Osteoblast (primary cell): ENCODE measurements around the gene AAK1. TPM values are rescaled to one million over a fixed set of nuclear protein-coding genes. Genes with fewer than 3 reads are reported as not detected.

ENCODE experiments used
- DNase-seq: peaks from one replicate; pipeline ENCODE4 v3.0.0; 2011; ENCODE audit warnings: low spot score, mixed read lengths; ENCODE audit not compliant: insufficient read length; ENCODE audit errors: missing footprints
- H2AFZ ChIP-seq: 2 replicates; pipeline ENCODE4 v1.6.0; 2011; ENCODE audit warnings: mild to moderate bottlenecking, low read length
- H3K27ac ChIP-seq: 2 replicates; pipeline ENCODE4 v1.5.1; 2011; ENCODE audit warnings: mild to moderate bottlenecking, low read depth, low read length, moderate library complexity
- H3K27me3 ChIP-seq: 2 replicates; pipeline ENCODE4 v1.6.0; 2012; ENCODE audit warnings: mild to moderate bottlenecking, control low read depth, inconsistent platforms, low read length, moderate library complexity; ENCODE audit not compliant: insufficient read depth
- H3K36me3 ChIP-seq: 2 replicates; pipeline ENCODE4 v1.5.1; 2011; ENCODE audit warnings: mild to moderate bottlenecking, low read length, control low read depth, moderate library complexity; ENCODE audit not compliant: insufficient read depth
- H3K4me1 ChIP-seq: 2 replicates; pipeline ENCODE4 v1.5.1; 2011; ENCODE audit warnings: mild to moderate bottlenecking, low read length, control low read depth, moderate library complexity; ENCODE audit not compliant: insufficient read depth
- H3K4me2 ChIP-seq: 2 replicates; pipeline ENCODE4 v1.6.0; 2011; ENCODE audit warnings: mild to moderate bottlenecking, low read length; ENCODE audit not compliant: insufficient read depth
- H3K4me3 ChIP-seq: fragments of 200-600 bp; sonication (generic); 3 replicates; pipeline ENCODE4 v1.5.1; 2012; ENCODE audit warnings: mild to moderate bottlenecking, low read length, inconsistent platforms; ENCODE audit not compliant: insufficient read depth
- H3K79me2 ChIP-seq: 2 replicates; pipeline ENCODE4 v1.6.0; 2012; ENCODE audit warnings: mild to moderate bottlenecking, low read length, control low read depth, inconsistent platforms; ENCODE audit not compliant: insufficient read depth
- H3K9me3 ChIP-seq: 2 replicates; pipeline ENCODE4 v1.5.1; 2011; ENCODE audit warnings: low read depth, low read length, control low read depth
- H4K20me1 ChIP-seq: 2 replicates; pipeline ENCODE4 v1.6.0; 2012; ENCODE audit warnings: mild to moderate bottlenecking, low read length, control low read depth; ENCODE audit not compliant: insufficient read depth
- CTCF ChIP-seq: IDR thresholded peaks from 2 replicates; pipeline ENCODE4 v1.5.1; 2011; ENCODE audit warnings: mild to moderate bottlenecking, low read depth, low read length, moderate library complexity; ENCODE audit errors: extremely low read depth
- total RNA-seq: library from RNA; depleted of rRNA; stranded (reverse); fragments of >200 nt; gene quantifications from 2 replicates; pipeline ENCODE4 v1.2.3, GENCODE V29; 2012

The AAK1 gene
- total RNA-seq, 1 donor, result 61.9 TPM

GRCh38 chr2:69642709-69643601, 584 bp downstream of the AAK1 start:
- peaks cover 54% of the 10 kb centered on the region for H3K79me2 ChIP-seq
- TF ChIP-seq CTCF, result no peak
- peak overlapping the region; percentile 95 for H3K27ac ChIP-seq
- peak; percentile 90 for DNase-seq
- H3K36me3 ChIP-seq, result peaks cover 7% of the 10 kb centered on the region
- peaks cover 41% of the 10 kb centered on the region for H3K4me1 ChIP-seq
- peaks cover 43% of the 10 kb centered on the region for H4K20me1 ChIP-seq
- peak overlapping the region; percentile 85 for H2AFZ ChIP-seq
- H3K4me3 ChIP-seq, result peak overlapping the region; percentile 95
- no peaks in the 10 kb centered on the region for H3K9me3 ChIP-seq
- H3K4me2 ChIP-seq, result peak overlapping the region; percentile 94
- no peaks in the 10 kb centered on the region for H3K27me3 ChIP-seq

GRCh38 chr2:69641887-69642708, 1.4 kb downstream of the AAK1 start:
- Histone ChIP-seq H3K4me1 (peaks cover 41% of the 10 kb centered on the region), H3K27me3 (no peaks in the 10 kb centered on the region)
- DNase-seq, result peak; percentile 59

GRCh38 chr2:69641471-69641870, 2.1 kb downstream of the AAK1 start:
- peaks cover 11% of the 10 kb centered on the region for H3K36me3 ChIP-seq

More at GRCh38 chr2:69641887-69642708, 1.4 kb downstream of the AAK1 start:
- peaks cover 63% of the 10 kb centered on the region for H3K79me2 ChIP-seq
- H2AFZ ChIP-seq, result no peak overlapping the region
- H3K4me3 ChIP-seq, result peak overlapping the region; percentile 95
- H4K20me1 ChIP-seq, result peaks cover 52% of the 10 kb centered on the region
- no peak for TF ChIP-seq CTCF
- peak overlapping the region; percentile 94 for H3K4me2 ChIP-seq
- peak overlapping the region; percentile 95 for H3K27ac ChIP-seq
- H3K9me3 ChIP-seq, result no peaks in the 10 kb centered on the region
- peaks cover 8% of the 10 kb centered on the region for H3K36me3 ChIP-seq

More at GRCh38 chr2:69641471-69641870, 2.1 kb downstream of the AAK1 start:
- Histone ChIP-seq H3K4me2 (peak overlapping the region; percentile 94), H3K9me3 (no peaks in the 10 kb centered on the region), H3K4me3 (peak overlapping the region; percentile 95), H3K27ac (peak overlapping the region; percentile 95), H3K4me1 (peaks cover 41% of the 10 kb centered on the region), H3K27me3 (no peaks in the 10 kb centered on the region), H2AFZ (no peak overlapping the region), H4K20me1 (peaks cover 55% of the 10 kb centered on the region), H3K79me2 (peaks cover 69% of the 10 kb centered on the region)
- TF ChIP-seq CTCF, result no peak
- peak; percentile 45 for DNase-seq
